Neural progenitor cell (in vitro differentiated cells): Measurements from ENCODE around the gene ZNF234.

ENCODE experiments used
- EZH2phosphoT487 ChIP-seq: fragments of 200-600 bp; sonication (generic); IDR thresholded peaks from 2 replicates; pipeline ENCODE4 v1.6.1; 2017; ENCODE audit warnings: antibody characterized with exemption
- TF ChIP-seq, protein P1 (sequence below): fragments of 200-600 bp; sonication (generic); IDR thresholded peaks from 2 replicates; pipeline ENCODE4 v1.5.1; 2017; ENCODE audit warnings: antibody characterized with exemption, mild to moderate bottlenecking

DNA sequence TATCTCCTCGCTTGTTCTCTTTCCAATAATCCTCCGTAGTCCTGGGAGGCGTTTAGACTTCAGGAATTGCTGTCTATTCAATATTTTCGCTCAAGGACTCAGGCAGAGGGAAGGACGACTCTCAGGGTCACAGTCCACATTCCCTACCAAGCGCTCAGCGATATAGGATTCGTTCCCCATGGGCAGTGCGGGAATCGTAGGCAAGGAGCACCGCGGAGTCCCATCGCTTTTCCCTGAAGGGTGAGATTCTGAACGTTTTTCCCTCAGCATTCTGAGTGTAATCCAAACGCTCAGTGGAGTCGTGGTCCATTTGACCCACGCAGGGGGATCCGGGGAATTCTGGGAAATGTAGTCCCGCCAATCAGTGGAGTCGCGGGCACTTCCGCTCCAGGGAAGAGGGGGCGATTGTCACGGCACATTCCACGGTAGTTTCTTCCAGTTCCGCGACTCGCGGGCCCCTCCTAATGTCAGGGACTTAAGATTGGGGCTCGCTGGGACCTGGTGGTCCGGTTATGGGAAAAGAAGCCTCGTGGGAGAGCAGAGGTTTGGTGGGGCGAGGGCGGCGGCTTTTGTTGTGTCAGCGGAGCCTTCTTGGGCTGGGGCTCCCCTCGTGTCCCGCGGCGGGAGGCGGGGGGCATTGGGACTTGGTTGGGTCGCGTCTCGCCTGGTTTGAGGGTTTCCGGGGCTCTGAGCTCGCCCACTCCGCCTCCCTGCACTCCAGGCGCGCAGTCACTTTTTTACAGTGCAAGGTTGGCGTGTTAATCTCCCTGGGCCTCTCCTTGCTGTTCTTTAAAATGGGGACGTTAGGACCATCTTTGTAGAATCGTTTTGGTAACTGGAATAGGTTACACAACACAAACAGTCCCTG, at the start of gene ZNF234:
- TF ChIP-seq, protein P1, sequence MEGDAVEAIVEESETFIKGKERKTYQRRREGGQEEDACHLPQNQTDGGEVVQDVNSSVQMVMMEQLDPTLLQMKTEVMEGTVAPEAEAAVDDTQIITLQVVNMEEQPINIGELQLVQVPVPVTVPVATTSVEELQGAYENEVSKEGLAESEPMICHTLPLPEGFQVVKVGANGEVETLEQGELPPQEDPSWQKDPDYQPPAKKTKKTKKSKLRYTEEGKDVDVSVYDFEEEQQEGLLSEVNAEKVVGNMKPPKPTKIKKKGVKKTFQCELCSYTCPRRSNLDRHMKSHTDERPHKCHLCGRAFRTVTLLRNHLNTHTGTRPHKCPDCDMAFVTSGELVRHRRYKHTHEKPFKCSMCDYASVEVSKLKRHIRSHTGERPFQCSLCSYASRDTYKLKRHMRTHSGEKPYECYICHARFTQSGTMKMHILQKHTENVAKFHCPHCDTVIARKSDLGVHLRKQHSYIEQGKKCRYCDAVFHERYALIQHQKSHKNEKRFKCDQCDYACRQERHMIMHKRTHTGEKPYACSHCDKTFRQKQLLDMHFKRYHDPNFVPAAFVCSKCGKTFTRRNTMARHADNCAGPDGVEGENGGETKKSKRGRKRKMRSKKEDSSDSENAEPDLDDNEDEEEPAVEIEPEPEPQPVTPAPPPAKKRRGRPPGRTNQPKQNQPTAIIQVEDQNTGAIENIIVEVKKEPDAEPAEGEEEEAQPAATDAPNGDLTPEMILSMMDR, result peak; percentile 13
- TF ChIP-seq EZH2phosphoT487, result no peak
